ENCODE measurements around the gene AGPAT4. TPM values are rescaled to one million over a fixed set of nuclear protein-coding genes. Genes with fewer than 3 reads are reported as not detected.

The AGPAT4 gene
- total RNA-seq, 1 experiment from 2014 or later: 22.0 TPM

DNA sequence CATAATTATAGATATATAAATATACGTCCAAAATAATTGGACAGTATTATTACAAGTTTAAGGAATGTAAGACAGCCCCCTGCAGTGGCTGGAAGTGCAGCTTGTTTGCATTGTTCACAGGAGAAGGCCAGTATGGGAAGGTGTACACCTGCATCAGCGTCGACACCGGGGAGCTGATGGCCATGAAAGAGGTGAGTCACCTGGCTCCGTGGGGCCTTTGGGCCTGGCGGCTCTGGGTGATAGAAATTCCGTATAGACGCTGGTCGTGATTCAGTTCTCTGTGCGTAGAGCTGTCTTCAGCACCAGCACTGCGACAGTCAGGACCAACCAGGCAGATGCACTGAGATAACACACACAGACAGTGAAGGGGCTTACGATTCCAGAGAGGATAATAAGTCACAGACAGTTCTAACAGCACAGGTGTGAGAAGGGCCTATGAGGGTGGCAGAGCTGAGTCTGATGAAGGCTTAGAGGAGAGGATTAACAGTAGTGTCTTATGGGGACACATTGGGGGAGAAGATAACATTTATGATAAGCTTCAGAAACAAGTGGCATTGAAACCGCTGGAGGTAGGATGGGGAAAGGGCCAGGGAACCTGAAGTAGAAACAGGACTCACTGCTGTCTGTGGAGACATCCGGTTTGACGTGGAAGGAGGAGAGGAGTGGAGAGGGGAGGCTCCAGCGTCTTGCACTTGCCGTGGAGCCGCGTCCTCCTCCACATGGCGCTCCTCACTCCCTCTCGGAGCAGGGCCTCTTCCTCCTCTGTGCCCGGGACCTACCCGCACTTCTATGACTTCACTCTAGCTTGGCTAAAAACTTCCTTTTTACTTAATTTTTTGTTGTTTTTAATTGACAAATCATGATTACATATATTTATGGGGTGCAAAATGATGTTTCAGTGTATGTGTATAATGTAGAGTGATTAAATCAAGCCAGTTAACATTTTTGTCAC is 165.8 kb downstream of the AGPAT4 start:
- Mint-ChIP-seq H3K27me3 (ENCODE audit: low read depth) (no peaks in the 10 kb centered on the region), H3K36me3 (ENCODE audit: insufficient read depth in 1 of 3, low read depth in 3 of 3) (peaks cover 46 to 91% (median 81%) of the 10 kb centered on the region in 3 experiments), H3K27ac (peak overlapping the region in 1 of 3 experiments; percentile 34; a peak in 1 of 7 replicates), H3K4me1 (no peaks in the 10 kb centered on the region), H3K4me3 (no peak overlapping the region), H3K9me3 (no peaks in the 10 kb centered on the region)
- Histone ChIP-seq H3K9me3 (ENCODE audit: control insufficient read depth, low read depth, low read length) (no peaks in the 10 kb centered on the region), H3K23ac (ENCODE audit: insufficient read length, low read depth, low read length) (no peak overlapping the region), H3K23me2 (ENCODE audit: insufficient read length, low read depth, low read length, poor library complexity, severe bottlenecking) (no peaks in the 10 kb centered on the region), H3K4ac (ENCODE audit: low read depth, low read length) (no peak overlapping the region), H2BK120ac (ENCODE audit: low read depth, low read length, poor library complexity, severe bottlenecking) (no peak overlapping the region), H2BK20ac (ENCODE audit: low read depth, low read length, poor library complexity, severe bottlenecking) (no peak overlapping the region), H4K91ac (ENCODE audit: insufficient read length, low read depth, low read length) (no peak overlapping the region), H3K56ac (ENCODE audit: insufficient read length, low read depth, low read length) (no peak overlapping the region), H3T11ph (ENCODE audit: low read length) (no peak overlapping the region), H3K14ac (ENCODE audit: insufficient read depth, low read length) (no peak overlapping the region), H3K27ac (ENCODE audit: insufficient read length, low read depth, low read length) (no peak overlapping the region), H2BK15ac (ENCODE audit: low read depth, low read length) (no peak overlapping the region), H2BK12ac (ENCODE audit: insufficient read length, low read depth, low read length) (no peak overlapping the region), H4K20me1 (ENCODE audit: control insufficient read depth, insufficient read depth, insufficient read length) (no peaks in the 10 kb centered on the region), H2AFZ (ENCODE audit: low read length) (no peak overlapping the region), H3K79me1 (ENCODE audit: insufficient read depth, low read depth, low read length, poor library complexity, severe bottlenecking) (no peaks in the 10 kb centered on the region), H4K5ac (ENCODE audit: insufficient read length, low read depth, low read length) (no peak overlapping the region), H2BK5ac (ENCODE audit: insufficient read length, low read length) (no peak overlapping the region), H3K4me2 (ENCODE audit: insufficient read depth, insufficient read length, low read length) (no peak overlapping the region), H3K27me3 (ENCODE audit: insufficient read depth, low read length) (no peaks in the 10 kb centered on the region), H3K4me1 (ENCODE audit: insufficient read depth, low read length) (no peaks in the 10 kb centered on the region), H3K18ac (ENCODE audit: insufficient read length, low read depth, low read length) (no peak overlapping the region), H3K79me2 (ENCODE audit: insufficient read depth, low read length) (no peaks in the 10 kb centered on the region), H2AK5ac (ENCODE audit: insufficient read length, low read length) (no peak overlapping the region), H3K9ac (ENCODE audit: extremely low read depth, insufficient read length, low read length) (no peak overlapping the region), H4K8ac (replicated peaks; ENCODE audit: insufficient read length, low read depth, low read length) (no peak overlapping the region)
- no peak for DNase-seq
- WGBS (ENCODE audit: extremely low coverage, insufficient read length, low lambda C conversion rate): no CpG with 5 or more reads among the region's 23 CpGs
- no peak for TF ChIP-seq CTCF (conservative IDR thresholded peaks at IDR 0.05)
